HG02981 (cell line): ENCODE results near the gene SGMS1.
"Not testable (repeated sequence)": the region's sequence is repeated elsewhere in the genome, so short reads cannot be mapped to it uniquely, and the experiment has no call there.

Source experiments
- ATAC-seq: cut with Tn5 transposase; IDR thresholded peaks from one replicate; pipeline ENCODE4 v1.9.1; 2021; ENCODE audit warnings: mild to moderate bottlenecking, moderate library complexity; ENCODE audit not compliant: unreplicated experiment

The SGMS1 gene

GRCh38 chr10:50355693-50356480, 267.9 kb downstream of the SGMS1 start:
- ATAC-seq, result not testable (repeated sequence)

DNA sequence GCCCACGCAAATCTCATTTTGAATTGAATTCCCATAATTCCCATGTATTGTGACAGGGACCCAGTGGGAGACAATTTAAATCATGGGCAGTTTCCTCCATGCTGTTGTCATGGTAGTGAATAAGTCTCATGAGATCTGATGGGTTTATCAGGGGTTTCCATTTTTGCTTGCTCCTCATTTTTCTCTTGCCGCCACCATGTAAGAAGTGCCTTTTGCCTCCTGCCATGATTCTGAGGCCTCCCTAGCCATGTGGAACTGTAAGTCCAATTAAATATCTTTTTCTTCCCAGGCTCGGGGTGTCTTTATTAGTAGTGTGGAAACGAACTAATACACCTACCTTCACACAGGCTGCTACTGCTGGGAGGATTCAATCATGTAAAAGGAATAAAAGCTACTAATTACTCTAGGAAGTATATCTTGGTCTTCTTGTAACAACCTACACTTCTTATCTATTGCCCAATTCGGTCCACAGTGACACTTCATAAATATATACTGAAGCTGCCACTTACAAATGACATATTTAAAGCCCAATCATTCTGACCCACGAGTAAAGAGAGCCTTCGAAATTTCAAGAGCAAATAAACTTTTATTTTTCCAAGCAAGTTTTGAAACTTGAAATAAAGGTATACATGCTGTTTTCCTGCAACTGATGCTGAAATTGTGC, 272.1 kb downstream of the SGMS1 start:
- ATAC-seq, result no peak

GRCh38 chr10:50350366-50350765, 273.4 kb downstream of the SGMS1 start:
- ATAC-seq, result no peak

DNA sequence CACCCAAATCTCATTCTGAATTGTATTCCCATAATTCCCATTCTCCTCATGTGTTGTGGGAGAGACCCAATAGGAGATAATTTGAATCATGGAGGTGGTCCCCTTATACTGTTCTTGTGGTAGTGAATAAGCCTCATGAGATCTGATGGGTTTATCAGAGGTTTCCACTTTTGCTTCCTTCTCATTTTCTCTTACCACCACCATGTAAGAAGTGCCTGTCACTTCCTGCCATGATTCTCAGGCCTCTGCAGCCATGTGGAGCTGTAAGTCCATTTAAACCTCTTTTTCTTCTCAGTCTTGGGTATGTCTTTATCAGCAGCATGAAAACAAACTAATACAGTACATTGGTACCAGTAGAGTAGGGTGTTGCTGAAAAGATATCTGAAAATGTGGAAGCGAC, 274.2 kb downstream of the SGMS1 start:
- no peak for ATAC-seq

- ATAC-seq, result peak; percentile 88
Measured at GRCh38 chr10:50347394-50347802, 276.4 kb downstream of the SGMS1 start.

- peak; percentile 14 for ATAC-seq
Measured at GRCh38 chr10:50346942-50347341, 276.8 kb downstream of the SGMS1 start.

- no peak for ATAC-seq
Measured at GRCh38 chr10:50345545-50345944, 278.2 kb downstream of the SGMS1 start.

DNA sequence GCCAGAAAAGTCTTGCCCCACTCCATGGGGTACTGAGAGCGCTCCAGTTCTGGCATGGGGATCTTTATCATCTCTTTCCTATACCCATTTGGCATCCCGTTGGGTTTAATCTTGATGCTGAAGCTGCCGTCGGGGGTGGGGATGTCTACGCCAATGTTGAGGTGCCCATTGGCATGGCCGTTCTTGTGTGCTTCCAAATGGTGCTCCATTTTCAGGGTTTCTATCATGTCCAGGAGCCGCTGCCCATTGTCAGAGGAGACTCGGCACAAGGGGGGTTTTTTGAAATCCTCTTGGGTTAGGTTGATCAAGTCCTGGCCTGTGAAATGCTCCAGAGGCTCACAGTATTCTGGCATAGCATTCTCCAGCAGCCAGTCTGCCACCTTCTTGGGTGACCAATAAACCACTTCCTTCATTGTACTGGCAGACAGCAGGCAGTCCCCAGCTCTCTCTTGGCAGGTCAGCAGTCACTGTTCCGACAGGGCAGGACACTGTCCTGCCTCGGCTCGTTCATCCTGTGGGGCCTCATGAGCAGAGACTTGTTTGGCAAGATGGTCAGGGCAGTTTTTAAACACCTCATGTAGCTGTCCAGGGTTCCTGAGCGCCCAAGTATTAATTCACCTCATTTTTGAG, 279.9 kb downstream of the SGMS1 start:
- no peak for ATAC-seq

- ATAC-seq, result no peak
Measured at GRCh38 chr10:50341987-50342386, 281.8 kb downstream of the SGMS1 start.

DNA sequence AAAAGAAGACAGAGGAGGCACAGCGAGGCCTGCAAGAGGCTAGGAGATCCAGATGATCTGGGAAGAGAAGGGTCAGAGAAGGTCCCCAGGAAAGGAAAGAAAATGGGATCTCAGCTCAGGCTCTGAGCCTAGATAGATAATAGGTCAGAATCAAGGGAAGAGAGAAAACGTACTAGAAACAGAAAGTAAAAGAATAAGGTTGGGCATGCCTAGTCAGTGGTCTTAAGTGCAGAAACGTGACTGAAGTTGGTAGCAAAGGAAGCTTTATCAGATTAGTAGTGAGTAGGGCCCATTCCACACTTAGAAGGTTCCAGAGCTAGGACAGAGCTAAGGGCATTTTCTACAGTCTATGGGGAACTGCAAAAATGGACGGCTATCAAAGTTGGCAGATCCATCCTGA, 287.6 kb downstream of the SGMS1 start:
- no peak for ATAC-seq

DNA sequence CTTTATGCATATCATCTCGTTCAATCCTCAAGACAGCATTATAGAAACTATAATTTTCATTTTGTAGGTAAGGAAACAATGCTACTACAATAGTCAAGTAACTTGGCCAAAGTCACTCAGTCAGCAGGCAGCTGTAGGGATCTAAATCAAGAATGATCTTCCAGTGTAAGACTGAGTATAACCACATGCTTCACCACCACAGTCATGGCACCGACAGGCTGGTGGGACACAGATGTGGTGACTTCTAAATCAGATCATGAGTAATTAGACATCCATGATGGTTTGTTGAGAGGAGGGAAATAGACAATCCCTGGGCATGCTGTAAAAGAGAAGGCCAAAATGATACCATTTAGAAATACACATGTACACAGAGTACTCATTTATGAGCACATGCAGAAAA, 288.4 kb downstream of the SGMS1 start:
- ATAC-seq, result no peak

GRCh38 chr10:50334273-50334672, 289.5 kb downstream of the SGMS1 start:
- ATAC-seq, result no peak

- no peak for ATAC-seq
Measured at GRCh38 chr10:50333872-50334271, 289.9 kb downstream of the SGMS1 start.

GRCh38 chr10:50332108-50332842, 291.5 kb downstream of the SGMS1 start:
- no peak for ATAC-seq

GRCh38 chr10:50331486-50331885, 292.3 kb downstream of the SGMS1 start:
- ATAC-seq, result no peak

- no peak for ATAC-seq
Measured at GRCh38 chr10:50326757-50327701, 296.7 kb downstream of the SGMS1 start.

DNA sequence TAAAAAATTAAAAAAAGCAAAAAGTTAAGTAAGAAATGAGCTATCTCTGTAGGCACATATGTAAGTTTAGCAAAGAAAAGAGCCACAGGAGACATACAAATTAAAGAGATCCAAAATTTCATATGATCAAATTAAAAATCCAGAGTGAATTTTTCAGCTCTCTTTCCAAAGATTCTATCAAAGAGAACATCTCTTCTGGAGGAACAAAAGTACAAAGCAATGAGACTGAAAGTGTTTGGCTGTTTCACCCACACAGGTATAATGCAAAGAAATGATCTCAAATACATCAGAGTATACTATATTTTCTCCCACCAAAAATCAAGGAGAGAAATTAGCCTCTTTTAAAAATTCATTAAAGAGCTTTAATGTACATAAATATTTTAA, 297.6 kb downstream of the SGMS1 start:
- no peak for ATAC-seq

- ATAC-seq, result peak; percentile 74
Measured at GRCh38 chr10:50325449-50326171, 298.1 kb downstream of the SGMS1 start.

DNA sequence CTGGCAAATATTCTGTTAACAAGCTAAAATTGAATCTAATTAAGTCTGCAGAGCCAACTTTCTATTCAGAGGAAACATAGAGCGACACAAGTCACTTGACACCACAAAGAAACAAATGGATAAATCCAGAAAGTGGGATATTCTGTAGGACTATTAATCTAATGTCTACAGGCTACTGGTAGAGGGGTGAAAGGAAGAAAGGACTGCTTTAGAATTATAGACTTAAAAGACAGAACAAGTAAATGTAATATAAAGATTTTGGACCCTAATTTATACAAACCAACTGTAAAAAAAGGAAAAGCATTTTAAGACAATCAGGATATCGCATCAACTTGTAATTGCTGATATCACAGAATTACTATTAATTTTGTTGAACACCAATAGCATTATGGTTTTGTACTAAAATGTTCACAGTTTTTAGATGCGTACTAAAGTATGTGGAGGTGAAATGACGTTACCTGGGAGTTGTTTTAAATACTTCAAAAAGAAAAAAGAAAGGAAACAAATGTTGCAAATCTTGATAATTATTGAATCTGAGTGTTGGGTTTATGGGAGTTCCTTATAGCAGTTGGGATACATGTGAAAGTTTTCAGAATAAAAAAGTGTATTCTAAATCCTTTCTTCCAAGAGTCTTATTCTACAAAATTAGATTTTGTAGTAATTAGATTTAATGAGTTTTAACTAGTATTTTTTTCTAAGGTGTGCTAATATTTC, 298.9 kb downstream of the SGMS1 start:
- no peak for ATAC-seq
